HEK293 (cell line): Measurements from ENCODE around the gene TPCN2.

Source experiments
- CTCF ChIP-seq: fragments of 450-650 bp; formaldehyde crosslinking; IDR thresholded peaks from 2 replicates; pipeline ENCODE4 v1.5.1; 2016; ENCODE audit warnings: missing biosample characterization, missing genetic modification characterization
- KLF17 ChIP-seq: fragments of 450-650 bp; formaldehyde crosslinking; IDR thresholded peaks from 2 replicates; pipeline ENCODE4 v1.5.1; 2016; ENCODE audit warnings: missing biosample characterization, missing genetic modification characterization
- TCF7L2 ChIP-seq: IDR thresholded peaks from 2 replicates; pipeline ENCODE4 v1.6.1; 2011; ENCODE audit warnings: low read depth, mild to moderate bottlenecking, inconsistent platforms, low read length, moderate library complexity, borderline replicate concordance
- ZNF214 ChIP-seq: fragments of 450-650 bp; formaldehyde crosslinking; IDR thresholded peaks from 2 replicates; pipeline ENCODE4 v1.5.1; 2017; ENCODE audit warnings: missing biosample characterization, mild to moderate bottlenecking, missing genetic modification characterization, borderline replicate concordance
- ZNF398 ChIP-seq: fragments of 450-650 bp; formaldehyde crosslinking; IDR thresholded peaks from 2 replicates; pipeline ENCODE4 v1.5.1; 2017; ENCODE audit warnings: missing biosample characterization, missing genetic modification characterization
- ZNF530 ChIP-seq: fragments of 450-650 bp; formaldehyde crosslinking; IDR thresholded peaks from 2 replicates; pipeline ENCODE4 v1.5.1; 2016; ENCODE audit warnings: low read depth, missing biosample characterization, missing genetic modification characterization
- ZNF639 ChIP-seq: fragments of 450-650 bp; formaldehyde crosslinking; IDR thresholded peaks from 2 replicates; pipeline ENCODE4 v1.5.1; 2016; ENCODE audit warnings: missing biosample characterization, missing genetic modification characterization
- ZNF776 ChIP-seq: fragments of 450-650 bp; formaldehyde crosslinking; IDR thresholded peaks from 2 replicates; pipeline ENCODE4 v1.5.0; 2017; ENCODE audit warnings: missing biosample characterization, missing genetic modification characterization, borderline replicate concordance
- ZSCAN18 ChIP-seq: fragments of 450-650 bp; formaldehyde crosslinking; IDR thresholded peaks from 2 replicates; pipeline ENCODE4 v1.5.1; 2016; ENCODE audit warnings: missing biosample characterization, missing genetic modification characterization
- TF ChIP-seq, protein P1 (sequence below): fragments of 450-650 bp; formaldehyde crosslinking; IDR thresholded peaks from 2 replicates; pipeline ENCODE4 v1.5.1; 2016; ENCODE audit warnings: missing biosample characterization, missing genetic modification characterization
- TF ChIP-seq, protein P2 (sequence below): fragments of 450-650 bp; formaldehyde crosslinking; IDR thresholded peaks from 2 replicates; pipeline ENCODE4 v1.5.1; 2016; ENCODE audit warnings: missing biosample characterization, missing genetic modification characterization

DNA sequence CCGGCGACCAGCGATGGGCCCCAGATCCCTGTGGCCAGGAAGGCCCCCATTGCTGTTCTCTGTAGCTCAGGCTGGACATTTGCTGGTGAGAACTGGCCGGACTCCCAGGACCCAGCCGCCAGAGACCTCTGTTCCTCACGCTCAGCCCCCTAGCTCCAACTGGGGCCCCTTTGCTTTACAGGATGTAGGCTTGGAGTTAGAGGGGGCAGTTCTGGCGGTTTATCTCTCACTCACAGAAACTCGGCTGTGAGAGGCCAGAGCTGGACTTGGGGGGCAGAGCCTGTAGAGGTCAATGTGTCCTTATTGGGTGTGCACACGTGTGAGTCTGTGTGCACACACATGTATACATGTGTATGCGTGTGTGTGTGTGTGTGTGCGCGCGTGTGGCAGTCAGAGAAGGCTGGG lies 107.5 kb downstream of the TPCN2 start:
- no peak for TF ChIP-seq CTCF (tag by site-specific recombination)
- TF ChIP-seq ZNF214 = no peak
- TF ChIP-seq TCF7L2 = no peak
- no peak for TF ChIP-seq ZNF530 (tag by site-specific recombination)
- TF ChIP-seq, protein P1, sequence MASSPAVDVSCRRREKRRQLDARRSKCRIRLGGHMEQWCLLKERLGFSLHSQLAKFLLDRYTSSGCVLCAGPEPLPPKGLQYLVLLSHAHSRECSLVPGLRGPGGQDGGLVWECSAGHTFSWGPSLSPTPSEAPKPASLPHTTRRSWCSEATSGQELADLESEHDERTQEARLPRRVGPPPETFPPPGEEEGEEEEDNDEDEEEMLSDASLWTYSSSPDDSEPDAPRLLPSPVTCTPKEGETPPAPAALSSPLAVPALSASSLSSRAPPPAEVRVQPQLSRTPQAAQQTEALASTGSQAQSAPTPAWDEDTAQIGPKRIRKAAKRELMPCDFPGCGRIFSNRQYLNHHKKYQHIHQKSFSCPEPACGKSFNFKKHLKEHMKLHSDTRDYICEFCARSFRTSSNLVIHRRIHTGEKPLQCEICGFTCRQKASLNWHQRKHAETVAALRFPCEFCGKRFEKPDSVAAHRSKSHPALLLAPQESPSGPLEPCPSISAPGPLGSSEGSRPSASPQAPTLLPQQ (tag by site-specific recombination) = no peak
- TF ChIP-seq KLF17 (tag by site-specific recombination) = no peak
- TF ChIP-seq ZNF776 (tag by site-specific recombination) = no peak
- no peak for TF ChIP-seq ZNF639 (tag by site-specific recombination)
- TF ChIP-seq, protein P2, sequence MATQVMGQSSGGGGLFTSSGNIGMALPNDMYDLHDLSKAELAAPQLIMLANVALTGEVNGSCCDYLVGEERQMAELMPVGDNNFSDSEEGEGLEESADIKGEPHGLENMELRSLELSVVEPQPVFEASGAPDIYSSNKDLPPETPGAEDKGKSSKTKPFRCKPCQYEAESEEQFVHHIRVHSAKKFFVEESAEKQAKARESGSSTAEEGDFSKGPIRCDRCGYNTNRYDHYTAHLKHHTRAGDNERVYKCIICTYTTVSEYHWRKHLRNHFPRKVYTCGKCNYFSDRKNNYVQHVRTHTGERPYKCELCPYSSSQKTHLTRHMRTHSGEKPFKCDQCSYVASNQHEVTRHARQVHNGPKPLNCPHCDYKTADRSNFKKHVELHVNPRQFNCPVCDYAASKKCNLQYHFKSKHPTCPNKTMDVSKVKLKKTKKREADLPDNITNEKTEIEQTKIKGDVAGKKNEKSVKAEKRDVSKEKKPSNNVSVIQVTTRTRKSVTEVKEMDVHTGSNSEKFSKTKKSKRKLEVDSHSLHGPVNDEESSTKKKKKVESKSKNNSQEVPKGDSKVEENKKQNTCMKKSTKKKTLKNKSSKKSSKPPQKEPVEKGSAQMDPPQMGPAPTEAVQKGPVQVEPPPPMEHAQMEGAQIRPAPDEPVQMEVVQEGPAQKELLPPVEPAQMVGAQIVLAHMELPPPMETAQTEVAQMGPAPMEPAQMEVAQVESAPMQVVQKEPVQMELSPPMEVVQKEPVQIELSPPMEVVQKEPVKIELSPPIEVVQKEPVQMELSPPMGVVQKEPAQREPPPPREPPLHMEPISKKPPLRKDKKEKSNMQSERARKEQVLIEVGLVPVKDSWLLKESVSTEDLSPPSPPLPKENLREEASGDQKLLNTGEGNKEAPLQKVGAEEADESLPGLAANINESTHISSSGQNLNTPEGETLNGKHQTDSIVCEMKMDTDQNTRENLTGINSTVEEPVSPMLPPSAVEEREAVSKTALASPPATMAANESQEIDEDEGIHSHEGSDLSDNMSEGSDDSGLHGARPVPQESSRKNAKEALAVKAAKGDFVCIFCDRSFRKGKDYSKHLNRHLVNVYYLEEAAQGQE (tag by site-specific recombination) = no peak
- no peak for TF ChIP-seq ZNF398 (tag by site-specific recombination)
- no peak for TF ChIP-seq ZSCAN18 (tag by site-specific recombination)
